GM10248 (cell line): ENCODE results near the gene USP53.
"Not testable (repeated sequence)": the region's sequence is repeated elsewhere in the genome, so short reads cannot be mapped to it uniquely, and the experiment has no call there.

Experiments
- CTCF ChIA-PET: fragments of 300-600 bp; sonication (Branson Sonifier 250); formaldehyde crosslinking; extraction: SDS; loops from one replicate; lab custom pipeline; 2021; ENCODE audit warnings: antibody characterized with exemption; lab: Yijun Ruan, JAX
- POLR2A ChIA-PET: fragments of 350-650 bp; sonication (Branson Sonifier 250); formaldehyde crosslinking; extraction: SDS; loops from one replicate; lab custom pipeline; 2020; ENCODE audit warnings: antibody characterized with exemption; lab: Yijun Ruan, JAX
- DNase-seq: peaks from one replicate; pipeline ENCODE4 v3.0.0; 2012; ENCODE audit errors: extremely low spot score
- TF ChIP-seq, protein P1 (sequence below): IDR thresholded peaks from 2 replicates; pipeline ENCODE4 v1.5.1; 2012; ENCODE audit warnings: mild to moderate bottlenecking, low read depth; ENCODE audit errors: extremely low read depth, missing control alignments, control extremely low read depth

The USP53 gene

DNA sequence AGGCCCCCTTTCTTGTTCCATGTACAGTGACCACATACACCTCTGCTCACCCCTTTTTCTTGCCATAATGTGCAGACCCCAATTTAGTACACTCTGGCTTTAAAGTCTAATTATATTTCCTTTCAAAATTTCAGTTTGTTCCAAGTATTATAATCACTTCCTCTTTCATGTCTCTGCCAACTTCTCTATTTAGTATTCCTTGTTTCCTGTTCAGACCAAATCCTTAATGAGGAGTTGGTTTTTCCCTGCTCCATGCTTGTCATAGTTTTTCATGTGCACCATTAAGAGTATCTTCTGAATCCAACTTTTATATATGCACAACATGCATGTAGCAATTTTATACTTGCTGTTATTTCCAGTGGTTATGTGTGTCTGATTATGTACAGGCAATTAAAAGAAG, 32.3 kb downstream of the USP53 start:
- no peak for DNase-seq
- CTCF ChIA-PET: interaction anchor here (1.3 kb wide), 1 partner anchor 12 kb away, joined by 3 read pairs; no protein-coding TSS in a partner anchor
- TF ChIP-seq, protein P1, sequence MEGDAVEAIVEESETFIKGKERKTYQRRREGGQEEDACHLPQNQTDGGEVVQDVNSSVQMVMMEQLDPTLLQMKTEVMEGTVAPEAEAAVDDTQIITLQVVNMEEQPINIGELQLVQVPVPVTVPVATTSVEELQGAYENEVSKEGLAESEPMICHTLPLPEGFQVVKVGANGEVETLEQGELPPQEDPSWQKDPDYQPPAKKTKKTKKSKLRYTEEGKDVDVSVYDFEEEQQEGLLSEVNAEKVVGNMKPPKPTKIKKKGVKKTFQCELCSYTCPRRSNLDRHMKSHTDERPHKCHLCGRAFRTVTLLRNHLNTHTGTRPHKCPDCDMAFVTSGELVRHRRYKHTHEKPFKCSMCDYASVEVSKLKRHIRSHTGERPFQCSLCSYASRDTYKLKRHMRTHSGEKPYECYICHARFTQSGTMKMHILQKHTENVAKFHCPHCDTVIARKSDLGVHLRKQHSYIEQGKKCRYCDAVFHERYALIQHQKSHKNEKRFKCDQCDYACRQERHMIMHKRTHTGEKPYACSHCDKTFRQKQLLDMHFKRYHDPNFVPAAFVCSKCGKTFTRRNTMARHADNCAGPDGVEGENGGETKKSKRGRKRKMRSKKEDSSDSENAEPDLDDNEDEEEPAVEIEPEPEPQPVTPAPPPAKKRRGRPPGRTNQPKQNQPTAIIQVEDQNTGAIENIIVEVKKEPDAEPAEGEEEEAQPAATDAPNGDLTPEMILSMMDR: no peak
- POLR2A ChIA-PET: no interaction called here

DNA sequence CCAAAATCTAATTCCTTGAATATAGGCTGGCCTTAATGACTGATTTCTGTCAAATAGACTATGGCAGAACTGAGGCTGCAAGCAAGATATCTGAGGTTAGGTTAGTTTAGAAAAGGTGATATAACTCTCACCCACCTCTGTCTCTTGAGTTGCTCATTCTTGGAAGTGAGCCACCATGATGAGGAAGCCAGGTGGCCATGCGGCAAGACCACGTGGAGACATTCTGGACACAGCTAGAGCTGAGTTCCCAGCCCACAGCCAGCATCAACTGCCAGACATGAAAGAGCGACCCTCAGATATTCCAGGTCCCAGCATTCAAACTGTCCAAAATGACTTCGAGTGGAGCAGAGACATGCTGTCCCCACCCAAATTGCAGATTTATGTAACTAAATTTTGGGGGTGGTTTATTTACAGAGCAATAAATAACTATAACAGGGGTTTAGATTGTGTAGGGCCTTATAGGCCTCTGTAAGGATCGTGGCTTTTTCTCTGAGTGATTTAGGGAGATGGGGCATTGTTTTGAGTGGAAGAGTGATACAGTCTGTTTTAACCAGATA, 33.7 kb downstream of the USP53 start:
- no peak for DNase-seq
- CTCF ChIA-PET: interaction anchor here (1.1 to 1.3 kb wide), 2 partner anchors 9 to 10 kb away, joined by 3 read pairs; no protein-coding TSS in a partner anchor
- POLR2A ChIA-PET: no interaction called here
- TF ChIP-seq, protein P1: no peak

DNA sequence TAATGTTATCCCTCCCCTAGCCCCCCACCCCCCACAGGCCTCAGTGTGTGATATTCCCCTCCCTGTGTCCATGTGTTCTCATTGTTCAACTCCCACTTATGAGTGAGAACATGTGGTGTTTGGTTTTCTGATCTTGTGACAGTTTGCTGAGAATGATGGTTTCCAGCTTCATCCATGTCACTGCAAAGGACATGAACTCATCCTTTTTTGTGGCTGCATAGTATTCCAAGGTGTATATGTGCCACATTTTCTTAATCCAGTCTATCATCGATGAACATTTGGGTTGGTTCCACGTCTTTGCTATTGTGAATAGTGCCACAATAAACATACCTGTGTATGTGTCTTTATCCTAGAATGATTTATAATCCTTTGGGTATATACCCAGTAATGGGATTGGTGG, 38.5 kb downstream of the USP53 start:
- POLR2A ChIA-PET, CTCF ChIA-PET, DNase-seq: not testable (repeated sequence)

DNA sequence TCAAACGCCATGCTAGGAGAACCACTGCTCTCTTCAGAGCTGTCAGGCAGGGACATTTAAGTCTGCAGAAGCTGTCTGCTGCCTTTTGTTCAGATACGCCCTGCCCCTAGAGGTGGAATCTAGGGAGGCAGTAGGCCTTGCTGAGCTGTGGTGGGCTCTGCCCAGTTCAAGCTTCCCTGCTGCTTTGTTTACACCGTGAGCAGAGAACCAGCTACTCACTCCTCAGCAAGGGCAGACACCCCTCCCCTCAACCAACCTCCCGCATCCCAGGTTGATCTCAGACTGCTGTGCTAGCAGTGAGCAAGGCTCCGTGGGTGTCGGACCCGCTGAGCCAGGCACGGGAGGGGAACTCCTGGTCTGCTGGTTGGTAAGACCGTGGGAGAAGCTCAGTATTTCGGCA, 42.7 kb downstream of the USP53 start:
- DNase-seq, POLR2A ChIA-PET: not testable (repeated sequence)
- CTCF ChIA-PET: interaction anchor here (1.1 to 1.4 kb wide), 2 partner anchors 9 to 10 kb away, joined by 3 to 4 read pairs; no protein-coding TSS in a partner anchor

DNA sequence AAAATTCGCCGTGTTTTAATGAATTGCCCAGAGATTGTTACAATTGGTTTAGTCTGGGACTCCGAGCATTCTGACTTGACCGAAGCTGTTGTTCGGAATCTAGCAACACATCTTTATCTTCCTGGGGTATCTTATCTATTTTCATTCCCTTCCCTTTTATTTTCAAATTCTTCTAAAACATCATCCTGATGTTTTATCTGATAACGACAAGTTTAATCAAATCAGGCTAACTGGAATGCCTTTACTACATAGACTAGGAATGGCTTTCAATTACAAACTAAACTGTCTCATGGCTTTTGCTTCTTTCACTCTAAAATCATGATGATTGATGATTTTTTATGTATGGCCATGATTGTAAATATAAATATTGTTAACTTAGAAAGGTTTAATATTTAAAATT, 48.0 kb downstream of the USP53 start:
- DNase-seq: no peak
- ChIA-PET CTCF (interaction anchor here (1.3 kb wide), 1 partner anchor 279 kb away, joined by 3 read pairs; no protein-coding TSS in a partner anchor), POLR2A (no interaction called here)
- TF ChIP-seq, protein P1: no peak

DNA sequence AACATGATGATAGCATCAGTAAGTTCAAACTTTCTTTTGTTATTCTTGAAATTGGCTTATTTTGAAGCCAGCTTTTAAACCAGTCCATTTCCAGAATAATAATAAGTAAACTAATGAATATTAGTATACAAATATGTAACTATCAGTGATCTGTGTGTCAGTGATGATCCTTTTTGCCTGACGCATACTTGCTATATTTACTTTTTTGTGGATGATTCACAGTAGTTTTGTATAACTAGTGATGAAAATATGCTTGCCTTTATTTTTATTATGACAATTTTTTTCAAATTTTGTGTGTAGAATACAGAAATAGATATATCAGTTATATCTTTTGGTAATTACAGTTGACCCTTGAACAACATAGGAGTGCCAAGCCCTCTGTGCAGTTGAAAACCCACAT, 49.5 kb downstream of the USP53 start:
- TF ChIP-seq, protein P1: no peak
- CTCF ChIA-PET: no interaction called here
- no peak for DNase-seq
- POLR2A ChIA-PET: no interaction called here

DNA sequence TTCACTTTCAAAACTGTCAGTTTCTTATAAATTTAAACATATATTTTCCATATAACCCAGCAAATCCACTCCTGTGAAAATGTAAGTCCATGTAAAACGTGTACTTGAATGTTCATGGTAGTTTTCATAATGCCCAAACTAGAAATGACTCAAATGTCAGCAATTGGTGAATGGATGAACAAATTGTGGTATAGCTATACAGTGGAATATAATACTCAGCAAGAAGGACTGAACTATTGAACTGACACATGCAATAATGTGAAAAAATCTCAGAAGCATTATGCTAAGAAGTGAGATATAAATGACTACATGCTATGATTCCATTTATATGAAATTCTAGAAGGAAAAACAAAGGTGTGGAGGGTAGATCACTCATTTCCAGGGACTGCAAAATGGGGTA, 52.2 kb downstream of the USP53 start:
- ChIA-PET CTCF (interaction anchor here (1.3 kb wide), 1 partner anchor 9 kb away, joined by 4 read pairs; no protein-coding TSS in a partner anchor), POLR2A (no interaction called here)
- no peak for DNase-seq
- TF ChIP-seq, protein P1: no peak
